ENCODE measurements around the gene MOB2.

DNA sequence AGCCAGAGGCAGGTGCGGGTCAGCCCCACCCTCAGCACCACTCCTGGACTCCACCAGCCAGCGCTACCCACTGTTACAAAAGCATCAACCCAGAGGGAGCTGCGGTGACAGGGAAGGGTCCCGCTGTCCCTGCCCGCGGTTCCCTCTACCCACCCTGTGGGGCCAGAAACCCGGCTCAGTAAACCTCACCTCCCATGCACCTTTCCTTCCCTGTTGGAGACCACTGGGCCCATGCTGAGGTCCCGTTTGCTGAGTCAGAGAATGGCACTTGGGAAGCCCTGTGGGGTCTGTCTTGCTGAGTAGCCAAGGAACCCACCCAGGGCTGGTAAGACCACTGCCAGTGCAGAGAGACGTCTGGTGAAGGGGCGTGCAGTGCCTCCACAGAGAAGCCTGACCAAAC is 42.1 kb upstream of the MOB2 start:
- no peak for TF ChIP-seq EZH2 (IDR thresholded peaks at IDR 0.05; ENCODE audit: low read length, missing control alignments)
- TF ChIP-seq, protein P1, sequence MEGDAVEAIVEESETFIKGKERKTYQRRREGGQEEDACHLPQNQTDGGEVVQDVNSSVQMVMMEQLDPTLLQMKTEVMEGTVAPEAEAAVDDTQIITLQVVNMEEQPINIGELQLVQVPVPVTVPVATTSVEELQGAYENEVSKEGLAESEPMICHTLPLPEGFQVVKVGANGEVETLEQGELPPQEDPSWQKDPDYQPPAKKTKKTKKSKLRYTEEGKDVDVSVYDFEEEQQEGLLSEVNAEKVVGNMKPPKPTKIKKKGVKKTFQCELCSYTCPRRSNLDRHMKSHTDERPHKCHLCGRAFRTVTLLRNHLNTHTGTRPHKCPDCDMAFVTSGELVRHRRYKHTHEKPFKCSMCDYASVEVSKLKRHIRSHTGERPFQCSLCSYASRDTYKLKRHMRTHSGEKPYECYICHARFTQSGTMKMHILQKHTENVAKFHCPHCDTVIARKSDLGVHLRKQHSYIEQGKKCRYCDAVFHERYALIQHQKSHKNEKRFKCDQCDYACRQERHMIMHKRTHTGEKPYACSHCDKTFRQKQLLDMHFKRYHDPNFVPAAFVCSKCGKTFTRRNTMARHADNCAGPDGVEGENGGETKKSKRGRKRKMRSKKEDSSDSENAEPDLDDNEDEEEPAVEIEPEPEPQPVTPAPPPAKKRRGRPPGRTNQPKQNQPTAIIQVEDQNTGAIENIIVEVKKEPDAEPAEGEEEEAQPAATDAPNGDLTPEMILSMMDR (conservative IDR thresholded peaks at IDR 0.05 in 1 of 2, IDR thresholded peaks at IDR 0.05 in 1 of 2; ENCODE audit: low read depth in 1 of 2, low read length in 2 of 2) = no peak
